ENCODE results near the gene CPED1.

- TF ChIP-seq CTCF (IDR thresholded peaks at IDR 0.05): no peak
- no peak for TF ChIP-seq POLR2A (IDR thresholded peaks at IDR 0.05)
These were observed 316.6 kb downstream of the CPED1 start for GRCh38 chr7:121305109-121305508.
